Activated CD4-positive, alpha-beta memory T cell treated with anti-CD3 and anti-CD28 coated beads for 36 hours (primary cell): ENCODE results near the gene ATP8A1. TPM values are rescaled to one million over a fixed set of nuclear protein-coding genes. Genes with fewer than 3 reads are reported as not detected.
"Not testable (repeated sequence)": the region's sequence is repeated elsewhere in the genome, so short reads cannot be mapped to it uniquely, and the experiment has no call there.

Experiments used
- CTCF ChIA-PET: fragments of 350-600 bp; sonication (Branson Sonifier 250); formaldehyde crosslinking; loops from one replicate; lab custom pipeline; 2021; ENCODE audit warnings: antibody characterized with exemption, inconsistent platforms; lab: Charles Lee
- POLR2A ChIA-PET: fragments of 350-600 bp; sonication (Branson Sonifier 250); formaldehyde crosslinking; loops from one replicate; lab custom pipeline; 2021; ENCODE audit warnings: antibody characterized with exemption; lab: Charles Lee
- DNase-seq: peaks from one replicate; pipeline ENCODE4 v3.0.0-alpha.2; 2020
- H3K27ac Mint-ChIP-seq: one replicate; pipeline ENCODE4 v1.8.0; 2021; ENCODE audit warnings: mixed read lengths
- H3K27me3 Mint-ChIP-seq: one replicate; pipeline ENCODE4 v1.8.0; 2021; ENCODE audit warnings: mixed read lengths
- H3K36me3 Mint-ChIP-seq: one replicate; pipeline ENCODE4 v1.8.0; 2021; ENCODE audit warnings: mixed read lengths
- H3K4me1 Mint-ChIP-seq: one replicate; pipeline ENCODE4 v1.8.0; 2021; ENCODE audit warnings: low read depth, mixed read lengths
- H3K4me3 Mint-ChIP-seq: one replicate; pipeline ENCODE4 v1.8.0; 2021; ENCODE audit warnings: mild to moderate bottlenecking, mixed read lengths
- H3K9me3 Mint-ChIP-seq: one replicate; pipeline ENCODE4 v1.8.0; 2021; ENCODE audit warnings: mixed read lengths
- intact Hi-C: fragments of 100-400 bp; cut with micrococcal nuclease; formaldehyde crosslinking; loops from one replicate; pipeline ENCODE4 v1.15.1; 2023
- total RNA-seq, 2 experiments: library from RNA; stranded (reverse); gene quantifications; one replicate each; pipeline ENCODE4 v1.2.3, GENCODE V29; 2021

The ATP8A1 gene
- total RNA-seq, 2 experiments from 2014 or later = 23.9 to 24.0 TPM

GRCh38 chr4:42391981-42392380, 264.9 kb downstream of the ATP8A1 start:
- no peak overlapping the region for H3K4me3 Mint-ChIP-seq
- peaks cover 8% of the 10 kb centered on the region for H3K4me1 Mint-ChIP-seq
- no peaks in the 10 kb centered on the region for H3K9me3 Mint-ChIP-seq
- intact Hi-C loops = no loop called here
- no peak overlapping the region for H3K27ac Mint-ChIP-seq
- POLR2A ChIA-PET = no interaction called here
- CTCF ChIA-PET = no interaction called here
- H3K27me3 Mint-ChIP-seq = peaks cover 22% of the 10 kb centered on the region
- DNase-seq = no peak
- H3K36me3 Mint-ChIP-seq = no peaks in the 10 kb centered on the region

DNA sequence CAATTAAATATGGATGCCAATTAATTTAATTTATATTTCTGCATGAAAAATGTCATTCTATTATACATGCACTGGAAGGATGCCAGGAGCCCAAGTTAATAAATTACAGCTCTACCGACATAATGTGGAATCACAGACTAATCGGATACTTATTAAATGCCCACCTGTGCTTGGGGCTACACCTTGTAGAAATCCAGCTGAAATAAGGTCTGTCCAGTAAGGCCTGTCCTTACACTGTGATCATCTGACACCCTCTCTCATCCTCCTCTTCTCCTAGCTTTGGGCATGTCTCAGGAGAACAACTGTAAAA, 265.6 kb downstream of the ATP8A1 start:
- no peaks in the 10 kb centered on the region for H3K36me3 Mint-ChIP-seq
- CTCF ChIA-PET = no interaction called here
- no peaks in the 10 kb centered on the region for H3K9me3 Mint-ChIP-seq
- intact Hi-C loops = no loop called here
- H3K4me3 Mint-ChIP-seq = no peak overlapping the region
- H3K27ac Mint-ChIP-seq = no peak overlapping the region
- peaks cover 1% of the 10 kb centered on the region for H3K4me1 Mint-ChIP-seq
- POLR2A ChIA-PET = no interaction called here
- H3K27me3 Mint-ChIP-seq = peaks cover 15% of the 10 kb centered on the region
- DNase-seq = no peak

GRCh38 chr4:42390622-42391354, 266.1 kb downstream of the ATP8A1 start:
- peaks cover 14% of the 10 kb centered on the region for H3K27me3 Mint-ChIP-seq
- intact Hi-C loops = no loop called here
- ChIA-PET CTCF (no interaction called here), POLR2A (no interaction called here)
- no peaks in the 10 kb centered on the region for H3K9me3 Mint-ChIP-seq
- no peaks in the 10 kb centered on the region for H3K4me1 Mint-ChIP-seq
- H3K27ac Mint-ChIP-seq = no peak overlapping the region
- no peak for DNase-seq
- H3K36me3 Mint-ChIP-seq = no peaks in the 10 kb centered on the region
- no peak overlapping the region for H3K4me3 Mint-ChIP-seq

DNA sequence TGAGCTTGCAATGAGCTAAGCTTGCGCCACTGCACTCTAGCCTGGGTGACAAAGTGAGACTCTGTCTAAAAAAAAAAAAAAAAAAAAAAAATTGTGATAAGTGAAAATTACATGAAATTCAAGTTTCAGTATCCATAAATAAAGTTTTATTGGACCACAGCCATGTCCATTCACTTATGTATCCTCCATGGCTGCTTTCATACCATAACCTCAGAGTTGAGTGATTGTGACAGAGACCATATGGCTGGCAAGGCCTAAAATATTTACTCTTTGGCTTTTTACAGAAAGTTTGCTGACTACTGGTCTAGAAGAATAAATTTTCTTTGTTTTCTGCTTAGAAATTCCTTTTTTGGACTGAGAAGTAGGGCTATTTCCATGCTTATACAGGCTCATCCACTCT, 271.4 kb downstream of the ATP8A1 start:
- no peaks in the 10 kb centered on the region for H3K9me3 Mint-ChIP-seq
- H3K4me1 Mint-ChIP-seq = no peaks in the 10 kb centered on the region

GRCh38 chr4:42381666-42382065, 275.2 kb downstream of the ATP8A1 start:
- no peaks in the 10 kb centered on the region for H3K4me1 Mint-ChIP-seq

More for the DNA sequence above, 271.4 kb downstream of the ATP8A1 start:
- no peak for DNase-seq
- H3K27ac Mint-ChIP-seq = no peak overlapping the region
- intact Hi-C loops = no loop called here
- CTCF ChIA-PET = no interaction called here
- H3K27me3 Mint-ChIP-seq = peaks cover 11% of the 10 kb centered on the region
- POLR2A ChIA-PET = no interaction called here
- H3K36me3 Mint-ChIP-seq = no peaks in the 10 kb centered on the region
- no peak overlapping the region for H3K4me3 Mint-ChIP-seq

GRCh38 chr4:42377497-42377896, 279.4 kb downstream of the ATP8A1 start:
- no peaks in the 10 kb centered on the region for H3K9me3 Mint-ChIP-seq
- POLR2A ChIA-PET = no interaction called here
- no peaks in the 10 kb centered on the region for H3K36me3 Mint-ChIP-seq
- CTCF ChIA-PET = no interaction called here
- H3K4me1 Mint-ChIP-seq = no peaks in the 10 kb centered on the region
- no peak overlapping the region for H3K27ac Mint-ChIP-seq
- DNase-seq = no peak
- no peak overlapping the region for H3K4me3 Mint-ChIP-seq
- intact Hi-C loops = loop anchor here (5.0 kb wide), 1 partner anchor 130 kb away; no protein-coding TSS in a partner anchor
- H3K27me3 Mint-ChIP-seq = peaks cover 14% of the 10 kb centered on the region

More at GRCh38 chr4:42381666-42382065, 275.2 kb downstream of the ATP8A1 start:
- H3K4me3 Mint-ChIP-seq = no peak overlapping the region
- H3K27ac Mint-ChIP-seq = no peak overlapping the region
- H3K36me3 Mint-ChIP-seq = no peaks in the 10 kb centered on the region
- no peak for DNase-seq
- CTCF ChIA-PET = interaction anchor here (0.6 to 1.3 kb wide), 2 partner anchors 11 to 130 kb away, joined by 3 read pairs; no protein-coding TSS in a partner anchor
- intact Hi-C loops = no loop called here
- H3K9me3 Mint-ChIP-seq = no peaks in the 10 kb centered on the region
- POLR2A ChIA-PET = no interaction called here
- H3K27me3 Mint-ChIP-seq = peaks cover 14% of the 10 kb centered on the region

GRCh38 chr4:42372303-42372702, 284.6 kb downstream of the ATP8A1 start:
- POLR2A ChIA-PET, H3K36me3 Mint-ChIP-seq, H3K9me3 Mint-ChIP-seq, H3K27me3 Mint-ChIP-seq, H3K4me1 Mint-ChIP-seq, intact Hi-C loops, DNase-seq, H3K4me3 Mint-ChIP-seq, H3K27ac Mint-ChIP-seq: not testable (repeated sequence)
- CTCF ChIA-PET = interaction anchor here (1.9 to 4.4 kb wide), 2 partner anchors 144 to 147 kb away, joined by 6 to 36 read pairs; no protein-coding TSS in a partner anchor

DNA sequence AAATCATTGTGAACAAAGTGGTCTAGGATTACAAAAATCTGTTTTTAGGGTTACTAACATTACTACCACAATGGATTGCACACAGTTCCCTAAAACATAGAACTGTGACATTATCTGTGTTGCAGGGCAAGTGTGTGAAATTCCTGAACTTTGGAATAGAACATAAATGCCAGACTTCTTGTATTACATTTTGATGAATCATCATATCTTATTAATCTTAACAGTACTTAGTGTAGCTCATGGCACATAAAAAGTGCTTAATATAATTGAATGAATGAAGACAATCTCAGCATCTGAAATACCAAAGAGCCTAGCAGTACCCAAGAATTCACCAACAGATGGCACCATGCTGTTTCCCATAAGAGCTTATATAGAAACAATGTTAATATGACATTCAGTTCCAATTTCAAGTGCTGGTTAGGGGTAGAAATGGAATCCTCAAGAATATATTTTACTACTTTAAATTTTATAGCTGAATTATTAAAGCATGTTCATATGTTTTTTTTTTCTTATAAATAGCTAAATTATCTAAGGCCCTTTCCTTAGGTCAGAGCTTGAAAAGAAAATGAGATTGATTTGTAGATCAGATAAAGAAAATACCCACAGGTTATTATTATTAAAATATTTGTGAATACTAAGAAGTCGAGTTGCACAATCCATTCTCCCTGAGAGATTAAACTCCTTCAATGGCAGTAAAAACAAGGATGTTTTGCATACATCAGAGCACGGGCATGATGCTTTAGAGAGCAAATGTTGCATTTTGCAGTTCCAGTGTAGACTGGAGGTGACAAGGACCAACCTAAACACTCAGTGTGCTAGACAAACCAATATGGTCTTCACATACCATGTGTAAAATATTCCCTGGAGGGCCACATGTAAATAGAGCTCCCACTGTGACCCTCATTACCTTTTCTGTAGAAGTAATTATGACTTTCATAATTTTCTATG, 285.3 kb downstream of the ATP8A1 start:
- no peaks in the 10 kb centered on the region for H3K9me3 Mint-ChIP-seq
- H3K27ac Mint-ChIP-seq = no peak overlapping the region
- intact Hi-C loops = loop anchor here (1.0 kb wide), 2 partner anchors 148 to 494 kb away; no protein-coding TSS in a partner anchor
- ChIA-PET CTCF (interaction anchor here (0.6 to 4.4 kb wide), 9 partner anchors 68 to 493 kb away, joined by 3 to 36 read pairs (median 3); no protein-coding TSS in a partner anchor), POLR2A (no interaction called here)
- no peak for DNase-seq
- no peaks in the 10 kb centered on the region for H3K4me1 Mint-ChIP-seq
- H3K27me3 Mint-ChIP-seq = peaks cover 5% of the 10 kb centered on the region
- H3K4me3 Mint-ChIP-seq = no peak overlapping the region
- no peaks in the 10 kb centered on the region for H3K36me3 Mint-ChIP-seq

DNA sequence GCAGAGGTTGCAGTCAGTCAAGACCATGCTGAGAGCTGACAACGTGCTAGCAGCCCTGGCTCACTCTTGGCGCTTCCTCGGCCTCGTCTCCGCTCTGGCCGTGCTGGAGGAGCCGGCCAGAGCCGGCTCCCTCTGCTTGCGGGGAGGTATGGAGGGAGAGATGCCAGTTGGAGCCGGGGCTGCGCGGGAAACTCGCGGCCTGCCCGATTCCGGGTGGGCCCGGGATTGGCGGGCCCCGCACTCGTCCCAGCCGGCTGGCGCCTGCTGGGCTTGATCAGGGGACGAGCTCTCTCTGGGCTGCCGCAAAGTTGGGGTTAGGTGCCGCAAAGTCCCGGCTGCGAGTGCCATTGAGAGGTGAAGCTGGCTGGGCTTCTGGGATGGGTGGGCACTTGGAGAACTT, 287.4 kb downstream of the ATP8A1 start:
- CTCF ChIA-PET = interaction anchor here (0.8 to 4.4 kb wide), 2 partner anchors 141 to 150 kb away, joined by 3 to 36 read pairs; no protein-coding TSS in a partner anchor
- no peak overlapping the region for H3K4me3 Mint-ChIP-seq
- no peaks in the 10 kb centered on the region for H3K36me3 Mint-ChIP-seq
- DNase-seq = no peak
- no peak overlapping the region for H3K27ac Mint-ChIP-seq
- H3K4me1 Mint-ChIP-seq = no peaks in the 10 kb centered on the region
- H3K27me3 Mint-ChIP-seq = peaks cover 5% of the 10 kb centered on the region
- H3K9me3 Mint-ChIP-seq = no peaks in the 10 kb centered on the region
- POLR2A ChIA-PET = no interaction called here
- intact Hi-C loops = no loop called here

DNA sequence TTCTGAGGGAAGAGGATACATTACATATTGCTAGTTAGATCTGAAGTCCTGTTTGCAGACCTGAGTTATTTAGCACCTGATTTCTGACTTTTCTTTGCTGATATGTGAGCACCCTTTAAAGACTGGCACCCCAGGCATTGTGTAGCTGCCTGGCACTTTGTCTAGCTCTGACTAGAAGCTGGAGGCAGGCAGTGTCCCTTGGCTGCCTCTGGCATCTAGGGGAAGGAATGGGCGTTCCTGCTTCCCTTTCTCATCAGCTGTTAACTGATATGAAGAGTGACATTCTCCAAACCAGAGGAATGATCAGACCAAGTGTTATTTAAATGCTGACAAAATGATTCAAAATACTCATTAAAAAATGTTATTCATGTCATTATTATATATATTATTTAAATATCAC, 289.9 kb downstream of the ATP8A1 start:
- CTCF ChIA-PET = no interaction called here

DNA sequence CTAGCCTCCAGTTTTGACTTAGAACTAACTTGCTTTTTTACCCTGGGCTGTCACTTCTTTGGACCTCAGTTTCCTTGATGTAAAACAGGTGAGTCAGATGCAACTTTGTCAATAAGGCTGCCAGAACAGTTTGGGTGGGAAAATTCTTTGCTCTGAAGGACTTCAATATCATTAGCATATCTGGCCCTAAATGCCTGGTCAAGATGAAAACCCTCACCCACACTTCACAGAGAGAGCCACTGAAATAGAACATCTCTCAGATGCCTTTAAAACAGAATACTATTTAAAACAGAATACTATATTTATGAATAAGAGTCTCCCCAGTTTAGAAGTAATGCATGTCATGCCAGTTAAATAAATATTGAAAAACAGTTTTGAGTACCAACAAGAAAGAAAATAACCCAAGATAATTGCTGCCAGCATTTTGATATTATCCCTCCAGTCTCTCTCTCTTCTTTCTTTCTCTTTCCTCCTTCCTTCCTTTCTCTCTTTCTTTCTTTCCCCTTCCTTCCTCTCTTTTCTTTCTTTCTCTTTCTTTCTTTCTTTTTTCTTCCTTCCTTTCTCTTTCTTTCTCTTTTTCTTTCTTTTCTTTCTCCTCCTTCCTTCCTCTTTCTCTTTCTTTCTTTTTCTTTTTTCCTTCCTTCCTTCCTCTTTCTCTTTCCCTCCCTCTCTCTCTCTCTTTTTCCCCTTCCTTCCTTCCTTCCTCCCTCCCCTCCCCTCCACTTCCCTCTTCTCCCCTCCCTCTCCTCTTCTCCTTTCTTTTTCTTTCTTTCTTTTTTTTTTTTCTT, 292.4 kb downstream of the ATP8A1 start:
- POLR2A ChIA-PET = no interaction called here
- no peaks in the 10 kb centered on the region for H3K4me1 Mint-ChIP-seq
- no peaks in the 10 kb centered on the region for H3K36me3 Mint-ChIP-seq
- H3K9me3 Mint-ChIP-seq = no peaks in the 10 kb centered on the region
- no peak for DNase-seq
- H3K4me3 Mint-ChIP-seq = no peak overlapping the region
- H3K27me3 Mint-ChIP-seq = peaks cover 5% of the 10 kb centered on the region
- CTCF ChIA-PET = no interaction called here
- intact Hi-C loops = no loop called here
- no peak overlapping the region for H3K27ac Mint-ChIP-seq

More for the DNA sequence above, 289.9 kb downstream of the ATP8A1 start:
- Mint-ChIP-seq H3K27ac (no peak overlapping the region), H3K36me3 (no peaks in the 10 kb centered on the region), H3K9me3 (no peaks in the 10 kb centered on the region), H3K4me1 (no peaks in the 10 kb centered on the region), H3K27me3 (peaks cover 5% of the 10 kb centered on the region), H3K4me3 (no peak overlapping the region)
- DNase-seq = no peak
- POLR2A ChIA-PET = no interaction called here
- intact Hi-C loops = no loop called here

DNA sequence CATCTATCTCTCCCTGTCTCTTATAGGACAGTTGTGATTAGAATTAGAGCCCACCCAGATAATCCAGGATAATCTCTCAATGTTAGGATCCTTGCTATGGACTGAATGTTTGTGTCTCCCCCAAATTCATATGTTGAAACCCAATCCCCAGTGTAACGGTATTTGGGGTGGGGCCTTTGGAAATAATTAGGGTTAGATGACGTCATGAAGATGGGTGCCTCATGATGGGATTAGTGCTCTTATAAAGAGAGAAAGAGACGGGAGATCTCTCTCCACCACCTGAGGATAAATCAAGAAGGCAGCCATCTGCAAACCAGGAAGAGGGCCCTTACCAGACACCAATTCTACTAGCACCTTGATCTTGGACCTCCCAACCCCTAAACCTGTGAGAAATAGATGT, 293.3 kb downstream of the ATP8A1 start:
- Mint-ChIP-seq H3K27ac (no peak overlapping the region), H3K27me3 (peaks cover 9% of the 10 kb centered on the region), H3K9me3 (no peaks in the 10 kb centered on the region), H3K4me1 (no peaks in the 10 kb centered on the region), H3K4me3 (no peak overlapping the region), H3K36me3 (no peaks in the 10 kb centered on the region)
- no peak for DNase-seq
- intact Hi-C loops = no loop called here
- ChIA-PET CTCF (no interaction called here), POLR2A (no interaction called here)
